ENCODE measurements around the gene C9orf153. TPM values are rescaled to one million over a fixed set of nuclear protein-coding genes. Genes with fewer than 3 reads are reported as not detected.

Gene C9orf153
- polyA plus RNA-seq, 1 of the 3 experiments (the other 2 are of a cell fraction) = 0.03 TPM

- Histone ChIP-seq H3K79me2 (ENCODE audit: insufficient read depth) (no peaks in the 10 kb centered on the region), H3K4me1 (ENCODE audit: control insufficient read depth in 1 of 2, insufficient read depth in 2 of 2, low read depth in 1 of 2, low read length in 1 of 2) (peaks cover 0 to 7% of the 10 kb centered on the region in 2 experiments; a peak in 1 of 4 replicates), H3K27me3 (ENCODE audit: insufficient read depth) (no peaks in the 10 kb centered on the region), H3K36me3 (replicated peaks in 1 of 2; ENCODE audit: control insufficient read depth in 1 of 2, insufficient read depth in 2 of 2, low read length in 1 of 2) (peaks cover 25 to 28% of the 10 kb centered on the region in 2 experiments), H4K20me1 (ENCODE audit: insufficient read depth) (no peaks in the 10 kb centered on the region), H3K4me2 (no peak overlapping the region), H3K9me3 (no peaks in the 10 kb centered on the region), H2AFZ (ENCODE audit: low read depth) (no peak overlapping the region), H3K4me3 (ENCODE audit: low read depth in 2 of 2, low read length in 1 of 2) (no peak overlapping the region; a peak in 1 of 4 replicates), H3F3A (replicated peaks; ENCODE audit: insufficient read depth) (no peaks in the 10 kb centered on the region), H3K9me2 (no peaks in the 10 kb centered on the region), H3K27ac (ENCODE audit: low read depth in 2 of 2, low read length in 1 of 2) (no peak overlapping the region), H3K9ac (no peak overlapping the region)
- ChIA-PET POLR2A (no interaction called here), CTCF (no interaction called here)
- peak; percentile 24 for DNase-seq
- 68% methylated on average over 7 of the region's 7 CpGs for WGBS (ENCODE audit: low lambda C conversion rate)
- no peak for TF ChIP-seq USF2 (IDR thresholded peaks at IDR 0.05; ENCODE audit: borderline replicate concordance, low read depth, low read length)
- TF ChIP-seq FOXM1 (IDR thresholded peaks at IDR 0.05; ENCODE audit: low read depth) = no peak
- peak; percentile 36; the same call in 1 of the 2 replicates for TF ChIP-seq CTCF (IDR thresholded peaks at IDR 0.05)
- no peak for TF ChIP-seq GATA2 (CRISPR knock-in tag; IDR thresholded peaks at IDR 0.05)
- TF ChIP-seq PBX3 (IDR thresholded peaks at IDR 0.05) = no peak
- TF ChIP-seq REST (IDR thresholded peaks at IDR 0.05; ENCODE audit: low read depth, low read length) = no peak
Observed at GRCh38 chr9:86287013-86287412, 27.6 kb upstream of the C9orf153 start.

- Histone ChIP-seq H3K36me3 (replicated peaks in 1 of 2; ENCODE audit: control insufficient read depth in 1 of 2, insufficient read depth in 2 of 2, low read length in 1 of 2) (peaks cover 22 to 28% of the 10 kb centered on the region in 2 experiments), H3K4me2 (no peak overlapping the region), H3K4me3 (ENCODE audit: low read depth in 2 of 2, low read length in 1 of 2) (no peak overlapping the region), H3K9me3 (no peaks in the 10 kb centered on the region), H3K9ac (no peak overlapping the region), H3F3A (replicated peaks; ENCODE audit: insufficient read depth) (no peaks in the 10 kb centered on the region), H4K20me1 (ENCODE audit: insufficient read depth) (no peaks in the 10 kb centered on the region), H3K79me2 (ENCODE audit: insufficient read depth) (peaks cover 6% of the 10 kb centered on the region), H3K4me1 (ENCODE audit: control insufficient read depth in 1 of 2, insufficient read depth in 2 of 2, low read depth in 1 of 2, low read length in 1 of 2) (peaks cover 0 to 7% of the 10 kb centered on the region in 2 experiments; a peak in 1 of 4 replicates), H3K9me2 (no peaks in the 10 kb centered on the region), H3K27ac (ENCODE audit: low read depth in 2 of 2, low read length in 1 of 2) (no peak overlapping the region), H2AFZ (ENCODE audit: low read depth) (no peak overlapping the region), H3K27me3 (ENCODE audit: insufficient read depth) (no peaks in the 10 kb centered on the region)
- ChIA-PET POLR2A (no interaction called here), CTCF (no interaction called here)
- no peak for DNase-seq
- 59% methylated on average over 3 of the region's 3 CpGs for WGBS (ENCODE audit: low lambda C conversion rate)
- TF ChIP-seq NFIC (IDR thresholded peaks at IDR 0.05; ENCODE audit: borderline replicate concordance) (no peak), FOSL2 (IDR thresholded peaks at IDR 0.05; ENCODE audit: borderline replicate concordance, low read depth) (no peak), TCF12 (IDR thresholded peaks at IDR 0.05) (no peak), SMC3 (IDR thresholded peaks at IDR 0.05; ENCODE audit: low read depth, low read length) (no peak), EP300 (IDR thresholded peaks at IDR 0.05; ENCODE audit: borderline replicate concordance in 1 of 2, low read depth in 1 of 2, low read length in 1 of 2) (no peak), MEF2A (IDR thresholded peaks at IDR 0.05; ENCODE audit: borderline replicate concordance, low read depth) (no peak), ZBTB33 (IDR thresholded peaks at IDR 0.05; ENCODE audit: borderline replicate concordance, low read depth) (no peak), REST (IDR thresholded peaks at IDR 0.05; ENCODE audit: low read depth, low read length) (no peak)
Observed at GRCh38 chr9:86286278-86286677, 26.8 kb upstream of the C9orf153 start.
